ENCODE results near the gene ZDHHC15.

- TF ChIP-seq, protein P1, sequence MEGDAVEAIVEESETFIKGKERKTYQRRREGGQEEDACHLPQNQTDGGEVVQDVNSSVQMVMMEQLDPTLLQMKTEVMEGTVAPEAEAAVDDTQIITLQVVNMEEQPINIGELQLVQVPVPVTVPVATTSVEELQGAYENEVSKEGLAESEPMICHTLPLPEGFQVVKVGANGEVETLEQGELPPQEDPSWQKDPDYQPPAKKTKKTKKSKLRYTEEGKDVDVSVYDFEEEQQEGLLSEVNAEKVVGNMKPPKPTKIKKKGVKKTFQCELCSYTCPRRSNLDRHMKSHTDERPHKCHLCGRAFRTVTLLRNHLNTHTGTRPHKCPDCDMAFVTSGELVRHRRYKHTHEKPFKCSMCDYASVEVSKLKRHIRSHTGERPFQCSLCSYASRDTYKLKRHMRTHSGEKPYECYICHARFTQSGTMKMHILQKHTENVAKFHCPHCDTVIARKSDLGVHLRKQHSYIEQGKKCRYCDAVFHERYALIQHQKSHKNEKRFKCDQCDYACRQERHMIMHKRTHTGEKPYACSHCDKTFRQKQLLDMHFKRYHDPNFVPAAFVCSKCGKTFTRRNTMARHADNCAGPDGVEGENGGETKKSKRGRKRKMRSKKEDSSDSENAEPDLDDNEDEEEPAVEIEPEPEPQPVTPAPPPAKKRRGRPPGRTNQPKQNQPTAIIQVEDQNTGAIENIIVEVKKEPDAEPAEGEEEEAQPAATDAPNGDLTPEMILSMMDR (conservative IDR thresholded peaks at IDR 0.05) = no peak
- no peak for TF ChIP-seq ZFX (IDR thresholded peaks at IDR 0.05)
Measured at GRCh38 chrX:75369721-75370120, 153.1 kb downstream of the ZDHHC15 start.

Measured in C4-2B (cell line).